Measurements from ENCODE around the gene U2SURP.

DNA sequence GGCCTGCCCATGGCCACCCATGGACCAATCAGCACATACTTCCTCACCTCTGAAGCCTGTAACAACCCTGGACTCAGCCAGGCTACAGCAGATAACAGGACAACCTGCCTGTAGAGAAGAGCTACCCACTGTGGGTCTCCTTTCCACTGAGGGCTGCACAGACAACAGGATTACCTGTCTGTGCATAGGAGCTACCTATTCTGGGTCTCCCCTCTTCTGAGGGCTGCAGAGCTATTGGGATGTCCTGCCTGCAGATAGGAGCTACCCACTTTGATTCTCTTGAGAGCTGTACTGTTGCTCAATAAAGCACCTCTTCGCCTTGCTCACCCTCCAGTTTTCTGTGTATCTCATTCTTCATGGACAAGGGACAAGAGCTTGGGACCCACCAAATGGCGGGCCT, 94.4 kb downstream of the U2SURP start:
- TF ChIP-seq, protein P1, sequence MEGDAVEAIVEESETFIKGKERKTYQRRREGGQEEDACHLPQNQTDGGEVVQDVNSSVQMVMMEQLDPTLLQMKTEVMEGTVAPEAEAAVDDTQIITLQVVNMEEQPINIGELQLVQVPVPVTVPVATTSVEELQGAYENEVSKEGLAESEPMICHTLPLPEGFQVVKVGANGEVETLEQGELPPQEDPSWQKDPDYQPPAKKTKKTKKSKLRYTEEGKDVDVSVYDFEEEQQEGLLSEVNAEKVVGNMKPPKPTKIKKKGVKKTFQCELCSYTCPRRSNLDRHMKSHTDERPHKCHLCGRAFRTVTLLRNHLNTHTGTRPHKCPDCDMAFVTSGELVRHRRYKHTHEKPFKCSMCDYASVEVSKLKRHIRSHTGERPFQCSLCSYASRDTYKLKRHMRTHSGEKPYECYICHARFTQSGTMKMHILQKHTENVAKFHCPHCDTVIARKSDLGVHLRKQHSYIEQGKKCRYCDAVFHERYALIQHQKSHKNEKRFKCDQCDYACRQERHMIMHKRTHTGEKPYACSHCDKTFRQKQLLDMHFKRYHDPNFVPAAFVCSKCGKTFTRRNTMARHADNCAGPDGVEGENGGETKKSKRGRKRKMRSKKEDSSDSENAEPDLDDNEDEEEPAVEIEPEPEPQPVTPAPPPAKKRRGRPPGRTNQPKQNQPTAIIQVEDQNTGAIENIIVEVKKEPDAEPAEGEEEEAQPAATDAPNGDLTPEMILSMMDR (IDR thresholded peaks at IDR 0.05) = no peak
- TF ChIP-seq POLR2A (IDR thresholded peaks at IDR 0.05) = no peak

Data from upper lobe of left lung (tissue), 4 donors.